GM21619 (cell line): Measurements from ENCODE around the gene OR3A2.
"Not testable (repeated sequence)": the region's sequence is repeated elsewhere in the genome, so short reads cannot be mapped to it uniquely, and the experiment has no call there.

Experiments
- ATAC-seq: cut with Tn5 transposase; IDR thresholded peaks from one replicate; pipeline ENCODE4 v1.9.1; 2021; ENCODE audit not compliant: unreplicated experiment

The OR3A2 gene

GRCh38 chr17:3295632-3296031 lies 90.5 kb downstream of the OR3A2 start:
- ATAC-seq = no peak

- not testable (repeated sequence) for ATAC-seq
Measured at GRCh38 chr17:3293548-3293947, 92.6 kb downstream of the OR3A2 start.

- no peak for ATAC-seq
Measured at GRCh38 chr17:3282901-3283300, 103.2 kb downstream of the OR3A2 start.

DNA sequence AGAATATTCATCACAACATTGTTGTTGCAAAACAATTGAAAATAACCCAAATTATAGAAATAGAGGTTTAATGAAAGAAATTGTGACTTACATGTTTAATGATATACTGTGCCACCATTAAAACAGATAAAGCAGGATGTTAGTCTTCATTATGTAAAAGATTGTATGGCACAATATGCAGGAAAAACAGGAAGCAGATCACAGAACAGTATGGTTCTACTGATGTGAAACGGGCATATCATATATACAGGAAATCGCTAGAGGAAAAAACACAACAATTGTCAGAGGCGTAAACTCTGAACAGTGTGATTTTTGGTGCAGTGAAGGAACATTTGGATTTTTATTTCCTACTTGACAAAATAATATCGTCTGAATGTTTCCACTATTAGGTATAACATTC lies 110.0 kb downstream of the OR3A2 start:
- no peak for ATAC-seq

DNA sequence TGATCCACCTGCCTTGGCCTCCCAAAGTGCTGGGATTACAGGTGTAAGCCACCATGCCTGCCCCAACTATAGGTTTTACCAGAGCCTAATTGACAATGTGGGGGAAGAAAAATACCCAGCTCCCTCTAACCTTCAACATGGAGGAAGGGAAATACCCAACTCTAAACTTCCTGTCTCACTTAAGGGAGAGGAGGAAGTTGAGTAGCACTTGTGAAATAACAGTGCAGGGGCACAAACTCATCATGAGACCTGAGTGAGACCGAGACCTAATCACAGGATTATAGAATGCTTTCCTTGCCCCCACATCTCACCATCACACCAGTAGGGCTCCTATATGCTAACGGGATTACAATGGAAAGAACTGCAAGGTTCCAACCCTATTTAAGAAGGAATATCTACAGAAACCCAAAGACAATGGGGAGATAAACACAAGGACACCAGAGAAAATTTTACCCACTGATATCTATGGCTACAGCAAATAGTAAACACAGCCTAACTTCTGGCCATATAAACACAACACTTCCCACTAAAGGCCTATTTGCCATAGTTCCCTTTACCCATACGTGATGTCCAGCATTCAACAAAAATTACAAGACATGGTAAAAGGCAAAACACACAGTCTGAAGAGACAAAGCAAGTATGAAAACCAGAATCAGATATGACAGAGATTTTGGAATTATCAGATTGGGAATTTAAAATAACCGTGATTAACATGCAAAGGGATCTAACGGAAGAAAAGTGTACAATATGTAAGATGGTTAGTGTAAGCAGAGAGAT lies 114.8 kb downstream of the OR3A2 start:
- ATAC-seq = no peak

DNA sequence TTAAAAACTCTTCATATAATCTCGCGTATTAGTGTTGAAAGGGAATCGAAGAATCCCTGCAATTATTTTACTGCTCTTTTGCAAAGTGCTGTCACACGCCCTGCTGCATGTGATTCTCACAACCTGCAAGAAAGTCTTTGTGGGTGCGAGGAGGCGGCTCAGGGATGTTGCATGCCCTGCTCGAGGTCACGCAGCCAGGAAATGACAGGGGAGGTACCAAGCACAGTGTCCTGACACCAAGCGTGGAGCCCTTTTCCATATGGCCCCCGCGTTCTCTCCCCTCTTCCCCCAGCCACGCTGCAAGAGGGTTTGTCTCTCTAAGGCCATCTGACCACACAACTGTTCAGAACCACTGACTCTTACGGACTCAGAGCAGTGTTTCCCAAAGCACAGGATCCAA lies 125.5 kb downstream of the OR3A2 start:
- no peak for ATAC-seq

- no peak for ATAC-seq
Measured at GRCh38 chr17:3260163-3260562, 125.9 kb downstream of the OR3A2 start.

DNA sequence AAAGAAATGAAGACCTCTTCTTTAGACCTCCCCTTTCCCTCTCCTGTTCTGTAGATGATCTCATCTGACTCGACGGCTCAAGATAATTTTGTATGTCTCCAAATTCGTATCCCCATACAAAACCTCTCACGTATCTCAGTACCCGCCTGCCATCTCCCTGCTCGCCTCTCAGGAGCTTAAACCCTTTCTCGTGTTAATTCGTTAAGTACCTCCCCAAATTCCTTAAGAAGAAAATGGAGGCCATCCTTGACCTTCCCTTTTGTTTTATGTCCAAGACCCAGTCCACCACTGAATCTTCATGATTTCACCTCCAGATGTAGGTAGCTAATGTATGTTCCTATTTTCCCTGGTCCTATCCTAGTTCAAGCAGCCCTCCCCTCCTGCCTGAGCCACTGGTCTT lies 129.5 kb downstream of the OR3A2 start:
- ATAC-seq = no peak

DNA sequence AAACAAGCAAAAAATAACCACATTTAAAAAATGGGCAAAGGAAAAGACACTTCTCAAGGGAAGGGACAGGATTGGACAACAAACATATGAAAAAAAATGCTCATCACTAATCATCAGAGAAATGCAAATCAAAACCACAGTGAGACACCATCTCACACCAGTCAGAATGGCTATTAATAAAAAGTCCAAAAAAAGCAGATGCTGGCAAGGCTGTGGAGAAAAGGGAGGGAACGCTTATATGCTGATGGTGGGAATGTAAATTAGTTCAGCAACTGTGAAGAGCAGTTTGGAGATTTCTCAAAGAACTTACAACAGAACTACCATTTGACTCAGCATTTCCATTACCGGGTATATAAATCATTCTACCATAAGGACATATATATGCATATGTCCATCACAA lies 137.1 kb downstream of the OR3A2 start:
- not testable (repeated sequence) for ATAC-seq

DNA sequence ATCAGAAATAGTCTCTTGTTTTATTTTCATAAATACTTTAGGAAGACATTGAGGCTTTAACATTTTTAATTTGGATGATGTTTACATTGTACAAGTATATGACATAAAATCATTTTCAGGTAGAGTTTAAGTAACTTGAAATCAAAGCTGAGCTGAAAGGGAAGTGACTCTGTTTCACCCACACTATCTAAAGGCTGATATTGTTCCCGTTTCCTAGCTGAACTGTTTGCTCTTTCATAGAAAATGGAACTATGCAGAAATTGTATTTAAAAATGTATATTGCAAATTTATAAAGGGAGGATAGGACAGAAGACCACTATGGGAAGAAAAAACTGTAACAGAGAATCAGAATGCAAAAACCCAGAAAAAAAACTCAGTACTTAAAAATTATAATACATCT lies 141.3 kb downstream of the OR3A2 start:
- ATAC-seq = not testable (repeated sequence)

DNA sequence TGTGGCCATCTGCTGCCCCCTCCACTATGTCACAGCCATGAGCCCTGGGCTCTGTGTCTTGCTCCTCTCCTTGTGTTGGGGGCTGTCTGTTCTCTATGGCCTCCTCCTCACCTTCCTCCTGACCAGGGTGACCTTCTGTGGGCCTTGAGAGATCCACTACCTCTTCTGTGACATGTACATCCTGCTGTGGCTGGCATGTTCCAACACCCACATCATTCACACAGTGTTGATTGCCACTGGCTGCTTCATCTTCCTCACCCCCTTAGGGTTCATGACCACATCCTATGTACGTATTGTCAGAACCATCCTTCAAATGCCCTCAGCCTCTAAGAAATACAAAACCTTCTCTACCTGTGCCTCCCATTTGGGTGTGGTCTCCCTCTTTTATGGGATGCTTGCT lies 145.1 kb downstream of the OR3A2 start:
- not testable (repeated sequence) for ATAC-seq

- not testable (repeated sequence) for ATAC-seq
Measured at GRCh38 chr17:3238685-3239084, 147.4 kb downstream of the OR3A2 start.

GRCh38 chr17:3232300-3232699 lies 153.8 kb downstream of the OR3A2 start:
- ATAC-seq = not testable (repeated sequence)
